Stimulated activated CD4-positive, alpha-beta T cell treated with anti-CD3 and anti-CD28 coated beads, Interleukin-12 subunit alpha, Interleukin-12 subunit beta, amount 100 ng/mL, for 4 hours (primary cell): ENCODE results near the gene PAX2.
A peak's percentile ranks its signal among the peaks of the same experiment; 100 is the strongest.

Experiments
- DNase-seq: peaks from one replicate; pipeline ENCODE4 v3.0.0-alpha.2; 2020

The PAX2 gene

DNA sequence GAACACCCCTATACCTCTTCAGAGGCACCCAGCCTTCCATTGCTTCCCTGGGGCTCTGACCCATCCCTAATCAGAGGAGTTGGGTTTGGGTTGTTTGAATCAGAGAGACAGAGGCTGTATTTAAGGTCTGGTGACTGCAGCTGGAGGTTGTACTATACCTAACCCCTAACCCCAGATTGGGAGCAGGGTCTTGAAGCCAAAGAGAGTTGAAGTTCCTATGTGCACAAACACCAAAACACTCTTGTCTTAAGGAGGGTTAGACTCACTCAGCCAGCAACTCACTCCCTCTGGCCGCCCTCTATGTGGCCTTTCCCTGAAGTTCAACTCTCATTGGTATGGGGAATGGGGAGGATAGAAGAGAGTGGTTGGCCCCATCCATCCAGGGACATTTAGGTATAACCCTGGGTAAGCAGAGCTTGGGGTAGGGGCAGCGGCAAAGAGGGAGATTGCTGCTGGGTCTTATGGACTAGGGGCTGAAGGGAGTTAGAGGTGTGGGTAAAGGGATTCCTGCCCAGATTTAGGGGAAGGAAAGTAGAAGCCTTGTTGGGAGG lies 80.0 kb downstream of the PAX2 start:
- DNase-seq = no peak

DNA sequence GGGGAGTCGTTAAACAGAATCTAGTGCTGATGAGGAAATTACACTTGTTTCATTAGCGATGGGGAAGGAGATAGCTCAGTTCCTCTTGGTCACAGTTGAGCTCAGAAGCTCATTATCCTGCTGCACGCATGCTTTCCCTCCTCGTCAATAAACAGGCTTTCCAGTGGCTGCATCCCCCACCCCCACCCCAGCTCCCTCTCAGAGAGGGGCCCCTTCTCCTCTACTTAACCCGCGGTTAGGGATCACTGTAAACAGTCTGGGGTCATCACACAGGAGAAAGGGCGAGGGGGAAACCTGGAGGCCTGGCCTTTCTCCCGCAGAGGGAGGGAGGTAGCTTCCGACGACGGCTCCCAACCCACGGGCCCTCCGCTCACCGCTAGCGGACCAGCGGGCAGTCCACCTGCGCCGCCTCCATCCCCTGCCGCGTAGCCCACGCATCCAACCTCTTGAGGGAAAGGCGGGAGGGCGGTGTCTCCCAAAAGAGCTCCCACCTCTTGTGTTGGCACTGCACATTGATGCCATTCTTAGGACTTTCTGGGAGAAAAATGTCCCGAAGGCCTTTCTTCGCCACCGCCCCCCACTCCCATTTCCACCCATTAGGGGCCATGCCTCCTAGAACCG lies 80.8 kb downstream of the PAX2 start:
- no peak for DNase-seq

DNA sequence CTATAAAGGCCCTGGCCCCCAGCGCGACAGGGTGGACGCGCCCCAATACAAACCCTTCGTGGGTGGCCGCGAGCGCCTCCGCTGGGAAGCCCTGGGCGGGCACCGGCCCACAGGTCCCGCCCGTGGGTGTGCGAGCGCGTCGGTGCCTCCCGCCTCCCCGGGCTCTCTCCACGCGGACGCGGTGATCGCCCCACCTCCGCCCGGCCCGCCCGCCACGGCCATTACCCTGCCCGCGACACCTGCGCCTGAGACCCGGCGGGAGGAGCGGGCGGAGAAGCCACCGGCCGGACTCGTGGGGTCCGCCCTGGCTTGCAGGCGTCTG lies 81.2 kb downstream of the PAX2 start:
- DNase-seq = no peak

DNA sequence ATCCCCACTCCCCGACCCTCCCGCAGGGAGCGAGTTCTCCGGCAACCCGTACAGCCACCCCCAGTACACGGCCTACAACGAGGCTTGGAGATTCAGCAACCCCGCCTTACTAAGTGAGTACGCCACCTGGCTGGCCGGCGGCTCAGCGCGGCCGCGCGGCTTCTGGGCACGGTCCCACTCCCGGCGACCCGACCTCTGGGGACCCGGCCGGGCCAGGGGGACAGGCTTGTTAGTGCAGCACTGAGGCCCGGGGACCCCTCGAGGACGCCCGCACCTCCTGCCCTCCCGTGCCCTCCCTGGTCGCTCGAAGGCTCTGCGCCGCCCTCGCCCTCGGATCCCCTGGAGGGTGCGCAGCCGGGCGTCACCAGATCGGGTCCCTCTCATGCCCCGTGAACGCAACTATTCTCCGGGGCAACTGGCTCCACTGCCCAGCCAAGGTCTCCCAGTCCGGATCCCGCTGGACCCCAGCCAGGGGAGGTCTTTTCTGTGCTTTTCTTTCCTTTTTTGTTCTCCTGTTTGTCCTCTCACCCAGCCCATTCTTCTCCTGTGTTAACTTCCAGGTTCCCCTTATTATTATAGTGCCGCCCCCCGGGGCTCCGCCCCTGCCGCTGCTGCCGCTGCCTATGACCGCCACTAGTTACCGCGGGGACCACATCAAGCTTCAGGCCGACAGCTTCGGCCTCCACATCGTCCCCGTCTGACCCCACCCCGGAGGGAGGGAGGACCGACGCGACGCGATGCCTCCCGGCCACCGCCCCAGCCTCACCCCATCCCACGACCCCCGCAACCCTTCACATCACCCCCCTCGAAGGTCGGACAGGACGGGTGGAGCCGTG lies 81.8 kb downstream of the PAX2 start:
- DNase-seq = no peak

DNA sequence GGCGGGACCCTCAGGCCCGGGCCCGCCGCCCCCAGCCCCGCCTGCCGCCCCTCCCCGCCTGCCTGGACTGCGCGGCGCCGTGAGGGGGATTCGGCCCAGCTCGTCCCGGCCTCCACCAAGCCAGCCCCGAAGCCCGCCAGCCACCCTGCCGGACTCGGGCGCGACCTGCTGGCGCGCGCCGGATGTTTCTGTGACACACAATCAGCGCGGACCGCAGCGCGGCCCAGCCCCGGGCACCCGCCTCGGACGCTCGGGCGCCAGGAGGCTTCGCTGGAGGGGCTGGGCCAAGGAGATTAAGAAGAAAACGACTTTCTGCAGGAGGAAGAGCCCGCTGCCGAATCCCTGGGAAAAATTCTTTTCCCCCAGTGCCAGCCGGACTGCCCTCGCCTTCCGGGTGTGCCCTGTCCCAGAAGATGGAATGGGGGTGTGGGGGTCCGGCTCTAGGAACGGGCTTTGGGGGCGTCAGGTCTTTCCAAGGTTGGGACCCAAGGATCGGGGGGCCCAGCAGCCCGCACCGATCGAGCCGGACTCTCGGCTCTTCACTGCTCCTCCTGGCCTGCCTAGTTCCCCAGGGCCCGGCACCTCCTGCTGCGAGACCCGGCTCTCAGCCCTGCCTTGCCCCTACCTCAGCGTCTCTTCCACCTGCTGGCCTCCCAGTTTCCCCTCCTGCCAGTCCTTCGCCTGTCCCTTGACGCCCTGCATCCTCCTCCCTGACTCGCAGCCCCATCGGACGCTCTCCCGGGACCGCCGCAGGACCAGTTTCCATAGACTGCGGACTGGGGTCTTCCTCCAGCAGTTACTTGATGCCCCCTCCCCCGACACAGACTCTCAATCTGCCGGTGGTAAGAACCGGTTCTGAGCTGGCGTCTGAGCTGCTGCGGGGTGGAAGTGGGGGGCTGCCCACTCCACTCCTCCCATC lies 82.7 kb downstream of the PAX2 start:
- DNase-seq = no peak

DNA sequence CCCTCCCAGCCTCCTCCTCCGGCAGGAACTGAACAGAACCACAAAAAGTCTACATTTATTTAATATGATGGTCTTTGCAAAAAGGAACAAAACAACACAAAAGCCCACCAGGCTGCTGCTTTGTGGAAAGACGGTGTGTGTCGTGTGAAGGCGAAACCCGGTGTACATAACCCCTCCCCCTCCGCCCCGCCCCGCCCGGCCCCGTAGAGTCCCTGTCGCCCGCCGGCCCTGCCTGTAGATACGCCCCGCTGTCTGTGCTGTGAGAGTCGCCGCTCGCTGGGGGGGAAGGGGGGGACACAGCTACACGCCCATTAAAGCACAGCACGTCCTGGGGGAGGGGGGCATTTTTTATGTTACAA lies 83.3 kb downstream of the PAX2 start:
- DNase-seq = no peak

DNA sequence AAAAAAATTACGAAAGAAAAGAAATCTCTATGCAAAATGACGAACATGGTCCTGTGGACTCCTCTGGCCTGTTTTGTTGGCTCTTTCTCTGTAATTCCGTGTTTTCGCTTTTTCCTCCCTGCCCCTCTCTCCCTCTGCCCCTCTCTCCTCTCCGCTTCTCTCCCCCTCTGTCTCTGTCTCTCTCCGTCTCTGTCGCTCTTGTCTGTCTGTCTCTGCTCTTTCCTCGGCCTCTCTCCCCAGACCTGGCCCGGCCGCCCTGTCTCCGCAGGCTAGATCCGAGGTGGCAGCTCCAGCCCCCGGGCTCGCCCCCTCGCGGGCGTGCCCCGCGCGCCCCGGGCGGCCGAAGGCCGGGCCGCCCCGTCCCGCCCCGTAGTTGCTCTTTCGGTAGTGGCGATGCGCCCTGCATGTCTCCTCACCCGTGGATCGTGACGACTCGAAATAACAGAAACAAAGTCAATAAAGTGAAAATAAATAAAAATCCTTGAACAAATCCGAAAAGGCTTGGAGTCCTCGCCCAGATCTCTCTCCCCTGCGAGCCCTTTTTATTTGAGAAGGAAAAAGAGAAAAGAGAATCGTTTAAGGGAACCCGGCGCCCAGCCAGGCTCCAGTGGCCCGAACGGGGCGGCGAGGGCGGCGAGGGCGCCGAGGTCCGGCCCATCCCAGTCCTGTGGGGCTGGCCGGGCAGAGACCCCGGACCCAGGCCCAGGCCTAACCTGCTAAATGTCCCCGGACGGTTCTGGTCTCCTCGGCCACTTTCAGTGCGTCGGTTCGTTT lies 83.9 kb downstream of the PAX2 start:
- no peak for DNase-seq

DNA sequence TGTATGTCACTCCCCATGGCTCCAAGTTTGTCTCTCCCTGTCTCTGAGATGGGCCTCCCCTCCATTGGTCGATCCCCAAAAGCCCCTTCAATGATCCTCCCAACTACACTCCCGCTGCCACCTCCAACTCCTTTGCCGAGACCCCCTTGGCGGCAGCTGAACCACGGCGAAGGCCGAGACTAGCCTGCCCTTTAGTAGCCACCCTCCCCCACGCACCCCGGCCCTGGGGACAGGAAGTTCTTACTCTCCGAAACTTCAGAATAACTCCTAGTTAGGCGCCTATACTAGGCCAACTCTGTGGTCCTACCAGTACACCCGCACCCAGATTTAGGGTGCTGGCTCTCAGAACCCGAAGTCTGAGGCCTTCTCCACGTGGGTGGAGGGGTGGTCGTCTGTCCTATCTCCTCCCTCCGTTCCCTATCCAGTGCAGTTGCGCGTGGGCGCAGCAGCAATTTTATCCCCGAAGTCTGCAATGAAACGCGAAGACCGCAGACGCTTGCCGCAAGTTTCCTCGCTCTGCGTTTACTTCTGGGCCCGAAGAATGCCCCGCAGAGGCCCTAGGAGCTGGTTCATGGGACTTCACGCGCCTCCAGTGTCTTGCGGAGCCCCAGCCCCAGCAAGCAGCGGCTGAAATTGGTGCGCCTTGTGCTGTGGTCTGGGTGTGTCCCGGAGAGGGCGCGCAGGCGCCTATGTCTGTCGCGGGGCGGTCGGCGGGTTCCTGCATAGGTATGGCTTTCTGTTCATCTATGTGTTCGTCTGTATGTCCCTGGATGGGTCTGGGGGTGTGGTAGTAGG lies 84.7 kb downstream of the PAX2 start:
- no peak for DNase-seq

DNA sequence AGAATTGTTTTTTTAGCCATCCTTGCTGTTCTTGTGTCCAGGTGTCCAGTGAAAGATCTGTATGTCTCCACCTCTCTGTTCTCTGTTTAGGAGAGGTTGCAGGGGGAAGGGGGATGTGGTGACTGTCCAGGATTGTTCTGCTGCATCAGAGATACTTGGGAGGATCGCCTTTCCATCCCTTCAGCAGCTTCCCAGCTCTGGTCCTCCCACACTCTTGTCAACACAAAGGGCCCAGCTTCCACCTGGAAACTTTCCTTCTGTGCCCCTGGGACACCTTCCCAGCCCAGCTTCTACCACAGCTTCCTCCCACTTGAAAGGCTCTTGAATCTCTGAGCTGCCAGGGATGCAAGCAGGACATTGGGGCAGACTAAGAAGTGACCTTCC lies 85.3 kb downstream of the PAX2 start:
- DNase-seq = no peak

DNA sequence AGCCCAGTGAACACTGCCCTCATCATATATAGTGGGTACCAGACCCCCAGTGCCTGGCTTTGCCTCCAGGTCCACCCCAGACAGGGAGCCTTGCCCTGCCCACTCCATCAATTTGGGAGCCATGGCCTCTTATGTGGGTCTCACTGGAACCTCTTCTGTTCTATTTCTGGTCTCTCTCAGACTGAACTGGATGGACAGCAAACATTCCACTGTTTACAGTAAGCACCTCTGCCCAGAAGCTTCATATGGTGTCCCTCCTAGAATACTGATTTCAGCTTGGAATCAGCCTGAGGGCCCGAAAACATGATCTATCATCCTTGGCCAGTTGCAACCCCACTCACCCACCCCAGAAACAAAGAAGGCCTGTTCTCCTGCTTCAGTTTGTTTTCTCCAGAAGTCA lies 86.4 kb downstream of the PAX2 start:
- no peak for DNase-seq

DNA sequence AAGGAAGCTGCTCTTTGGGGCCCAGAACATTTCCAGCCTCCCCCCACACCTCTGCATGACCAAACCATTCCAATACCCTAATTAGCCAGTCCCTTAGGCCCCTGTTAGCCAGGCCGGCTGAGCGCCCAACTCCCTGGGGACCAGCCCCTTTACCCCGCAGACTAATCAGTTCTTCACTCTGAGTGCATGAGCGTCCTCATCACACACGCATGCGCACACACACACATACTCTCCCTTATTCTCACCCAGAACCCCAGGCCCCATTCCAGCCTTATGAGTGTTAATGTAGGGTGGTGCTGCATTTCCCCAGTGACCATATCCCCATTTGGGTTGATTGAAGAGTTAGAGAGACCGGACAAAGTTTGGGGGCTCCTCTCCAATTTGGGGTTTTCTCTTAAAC lies 90.4 kb downstream of the PAX2 start:
- DNase-seq = no peak

DNA sequence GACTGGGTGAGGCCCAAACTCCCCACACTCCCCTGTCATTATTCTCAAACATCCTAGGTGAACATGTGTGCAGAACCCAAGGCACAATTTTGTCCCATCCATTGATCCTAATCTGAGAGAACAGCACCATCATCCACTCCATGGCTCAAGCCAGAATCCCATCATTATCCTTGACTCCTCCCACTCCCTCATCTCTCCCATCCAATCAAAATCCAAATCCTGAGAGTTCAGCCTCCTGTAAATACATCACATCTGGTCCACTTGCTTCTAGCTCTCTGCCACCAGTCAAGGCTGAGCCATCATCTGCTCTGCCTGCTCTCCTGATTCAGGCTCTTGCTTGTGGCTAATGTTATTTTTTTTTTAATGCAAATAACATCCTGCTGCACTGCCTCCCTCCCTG lies 91.5 kb downstream of the PAX2 start:
- DNase-seq = no peak

DNA sequence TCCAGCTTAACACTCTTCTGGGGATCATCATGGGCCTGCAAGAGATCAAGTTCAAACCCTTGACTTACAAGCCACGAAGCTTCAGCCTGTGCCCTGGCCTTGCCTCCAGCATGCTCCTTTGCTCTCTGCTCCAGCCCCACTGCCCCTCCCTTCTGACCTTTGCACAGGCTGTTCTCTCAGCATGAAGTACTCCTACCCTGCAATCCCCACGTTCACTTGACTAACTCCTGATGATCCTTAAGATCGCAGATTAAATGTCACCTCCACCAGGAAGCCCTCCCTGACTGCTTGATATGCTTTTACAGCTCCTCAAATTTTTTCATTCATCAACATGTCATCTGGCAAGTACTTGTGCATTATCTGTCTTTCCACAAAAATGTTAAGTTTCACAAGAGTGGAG lies 91.9 kb downstream of the PAX2 start:
- DNase-seq = no peak

DNA sequence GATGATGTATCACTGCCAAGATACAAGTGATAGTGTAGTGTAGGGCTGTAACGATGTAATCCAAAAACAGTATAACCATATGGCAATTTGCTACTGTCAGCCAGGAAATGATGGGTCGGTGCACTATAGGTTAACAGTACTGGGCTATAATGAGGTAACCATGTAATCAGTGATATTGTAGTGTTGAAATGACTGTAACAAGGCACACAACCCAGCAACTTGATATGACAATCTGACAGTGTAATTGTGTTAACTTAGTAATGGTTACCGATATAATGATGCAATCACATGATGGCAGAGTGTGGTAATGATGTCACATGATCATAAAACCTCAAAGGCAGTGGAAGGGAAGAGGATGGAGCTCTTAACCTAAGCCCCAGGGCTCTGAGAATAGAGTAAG lies 93.6 kb downstream of the PAX2 start:
- DNase-seq = no peak

DNA sequence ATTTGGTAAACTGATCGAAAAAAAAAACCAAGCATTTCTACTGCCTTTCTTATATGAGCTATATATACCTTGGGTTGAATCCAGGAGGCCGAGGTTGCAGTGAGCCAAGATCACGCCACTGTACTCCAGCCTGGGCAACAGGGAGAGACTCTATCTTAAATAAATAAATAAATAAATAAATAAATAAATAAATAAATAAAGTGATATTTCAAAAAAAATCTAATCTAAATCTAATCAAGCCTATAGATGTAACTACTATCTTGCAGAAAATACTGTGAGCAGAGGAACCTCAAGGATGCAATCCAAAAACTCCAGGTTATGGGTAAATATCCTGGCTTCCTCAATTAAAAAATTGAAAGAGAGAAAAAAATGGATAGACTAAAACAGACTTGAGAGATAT lies 96.1 kb downstream of the PAX2 start:
- no peak for DNase-seq

DNA sequence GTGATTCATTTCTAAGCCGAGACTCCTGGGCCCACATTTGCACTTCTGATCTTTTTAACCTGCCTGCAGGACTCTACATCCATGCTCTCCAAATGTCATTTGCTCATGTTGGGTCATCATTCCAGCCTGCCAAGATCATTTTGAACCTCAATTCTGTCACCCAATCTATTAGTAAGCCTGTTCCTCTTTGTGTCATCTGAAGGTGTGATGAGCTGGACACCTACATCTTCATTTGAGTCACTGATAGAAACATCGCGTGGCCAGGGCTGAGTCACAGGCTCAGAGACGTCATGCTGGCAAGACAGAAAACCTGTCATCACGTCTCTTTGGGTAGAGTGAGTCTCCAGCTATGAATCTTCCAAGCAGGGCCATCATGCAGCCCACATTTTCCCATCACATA lies 102.1 kb downstream of the PAX2 start:
- DNase-seq = peak; percentile 51

DNA sequence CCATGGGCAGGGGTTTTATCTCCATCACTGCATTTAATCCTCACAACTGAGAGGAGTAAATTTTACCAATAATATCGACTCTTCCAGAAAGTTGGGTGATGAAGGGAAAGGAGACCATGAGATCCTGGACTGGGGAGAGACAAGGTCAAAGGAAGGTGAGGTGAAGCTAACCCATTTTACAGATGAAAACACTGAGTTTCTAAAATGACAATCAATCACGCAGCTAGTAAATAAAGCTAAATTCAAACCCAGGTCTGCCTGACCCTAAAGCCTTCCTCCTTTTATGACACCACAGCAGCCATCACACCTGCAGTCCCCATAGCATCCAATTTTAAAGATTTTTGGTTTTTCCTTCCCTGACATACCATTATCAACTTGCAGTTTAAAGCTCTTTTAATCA lies 103.4 kb downstream of the PAX2 start:
- DNase-seq = no peak

DNA sequence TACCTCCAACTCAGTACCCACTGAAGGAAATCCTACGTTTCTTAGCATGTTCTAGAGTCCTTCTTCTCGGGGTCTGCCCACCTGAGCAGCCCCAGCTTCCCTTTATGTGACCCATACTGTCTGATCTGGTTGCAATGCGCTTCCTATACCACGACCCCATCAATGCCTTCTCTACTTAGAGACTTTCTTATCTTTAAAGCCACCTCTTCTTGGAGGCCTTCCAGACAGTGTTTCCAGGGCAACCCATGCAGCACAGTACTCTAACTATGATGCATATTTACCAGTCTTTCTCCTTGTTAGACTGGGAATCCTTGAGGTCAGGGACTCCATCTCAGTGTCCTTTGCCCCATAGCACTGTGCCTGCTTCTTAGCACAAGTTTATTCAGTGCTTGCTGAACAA lies 112.9 kb downstream of the PAX2 start:
- no peak for DNase-seq

DNA sequence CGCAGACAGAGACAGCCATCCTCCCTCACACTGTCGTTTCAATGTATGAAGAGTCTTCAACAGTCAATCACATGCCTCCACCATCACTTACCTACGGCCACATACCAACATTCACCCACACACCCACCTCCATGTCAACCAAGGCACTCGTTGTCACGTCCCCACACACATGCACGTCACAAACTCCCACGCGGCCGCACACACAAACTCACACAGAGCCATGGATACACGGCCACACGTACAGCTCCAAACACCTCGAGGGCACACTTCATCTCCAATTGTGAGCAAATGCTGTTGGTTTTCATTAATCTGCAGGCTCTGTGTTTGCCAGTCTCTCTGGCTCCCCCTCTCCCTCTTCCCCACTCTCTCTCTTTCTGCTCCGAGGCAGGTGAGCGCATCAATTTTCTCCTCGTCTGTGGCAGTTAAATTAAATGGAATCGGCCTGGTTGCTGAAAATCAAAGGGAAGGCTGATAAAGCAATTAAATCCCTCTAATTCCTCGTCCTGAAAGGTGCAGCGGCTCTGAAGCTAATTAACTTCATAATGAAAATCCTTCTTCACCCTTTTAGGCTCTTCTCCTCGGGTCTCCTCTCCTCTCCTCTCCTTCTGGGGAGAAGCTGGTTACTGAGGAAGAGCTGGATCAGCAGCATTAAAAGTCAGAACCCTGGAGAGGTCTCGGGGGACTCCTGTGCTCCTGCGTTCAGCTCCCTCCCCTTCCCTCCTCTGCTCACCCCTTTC lies 113.5 kb downstream of the PAX2 start:
- DNase-seq = no peak

DNA sequence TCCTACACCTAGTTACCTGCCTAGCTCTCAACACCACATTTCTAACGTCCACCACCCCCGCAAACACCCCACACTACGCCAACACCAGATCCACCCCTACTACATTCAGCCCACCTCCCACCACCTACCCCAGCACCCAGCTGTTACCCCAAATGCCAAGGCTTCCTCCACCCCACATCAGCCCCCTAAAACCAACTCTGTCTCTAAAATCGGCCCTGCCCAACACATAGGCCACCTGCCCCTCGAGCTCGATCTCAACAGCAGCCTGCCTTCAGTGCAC lies 114.0 kb downstream of the PAX2 start:
- DNase-seq = no peak

DNA sequence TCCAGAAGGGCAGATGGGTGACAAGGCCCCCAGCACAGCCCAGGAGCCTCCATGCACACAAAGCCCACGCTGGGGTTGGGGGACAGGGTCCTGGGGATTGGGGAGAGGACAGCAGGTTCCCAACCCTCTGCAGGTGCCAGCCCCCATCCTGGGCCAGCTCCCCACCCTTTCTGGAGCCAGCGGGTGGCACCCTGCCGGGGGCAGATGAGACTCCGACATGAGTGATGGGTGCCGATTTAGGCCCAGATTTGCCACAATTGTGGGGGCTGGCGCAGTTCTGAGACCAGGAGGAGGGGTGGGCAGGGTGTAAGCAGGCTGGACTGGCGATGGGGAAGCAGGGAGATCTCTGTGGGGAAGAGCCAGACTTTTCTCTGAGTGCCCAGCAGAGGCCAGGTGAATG lies 118.1 kb downstream of the PAX2 start:
- no peak for DNase-seq
